Stimulated activated CD8-positive, alpha-beta memory T cell treated with anti-CD3 and anti-CD28 coated beads, Interleukin-7, amount 100 ng/mL, for 1 hour (primary cell): ENCODE data around the gene APEX2.
"Not testable (repeated sequence)": the region's sequence is repeated elsewhere in the genome, so short reads cannot be mapped to it uniquely, and the experiment has no call there.

Experiments used
- DNase-seq, 2 donors: peaks; one replicate each; pipeline ENCODE4 v3.0.0-alpha.2; 2020; ENCODE audit warnings: low read depth in 2 of 2

APEX2 gene

GRCh38 chrX:55008571-55009358 lies 8.6 kb downstream of the APEX2 start:
- no peak for DNase-seq

DNA sequence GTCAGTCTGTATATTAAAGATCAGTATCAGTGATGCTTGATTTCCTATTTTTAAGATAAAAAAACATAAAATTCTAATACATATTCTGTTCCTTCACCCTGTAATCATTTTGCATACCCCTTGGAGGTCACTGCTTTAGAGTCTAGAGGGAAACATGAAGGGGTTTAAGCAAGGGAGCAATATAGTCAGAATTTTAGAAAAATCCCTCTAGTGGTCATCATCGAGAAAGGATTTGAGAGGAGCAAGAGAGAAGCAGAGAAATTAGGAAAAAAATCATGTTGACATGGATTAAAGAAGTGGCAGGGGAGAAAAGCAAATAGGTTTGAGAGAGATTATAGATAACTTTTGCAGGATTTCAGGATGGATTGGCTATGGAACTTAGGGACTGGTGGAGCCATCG lies 11.1 kb downstream of the APEX2 start:
- no peak for DNase-seq

DNA sequence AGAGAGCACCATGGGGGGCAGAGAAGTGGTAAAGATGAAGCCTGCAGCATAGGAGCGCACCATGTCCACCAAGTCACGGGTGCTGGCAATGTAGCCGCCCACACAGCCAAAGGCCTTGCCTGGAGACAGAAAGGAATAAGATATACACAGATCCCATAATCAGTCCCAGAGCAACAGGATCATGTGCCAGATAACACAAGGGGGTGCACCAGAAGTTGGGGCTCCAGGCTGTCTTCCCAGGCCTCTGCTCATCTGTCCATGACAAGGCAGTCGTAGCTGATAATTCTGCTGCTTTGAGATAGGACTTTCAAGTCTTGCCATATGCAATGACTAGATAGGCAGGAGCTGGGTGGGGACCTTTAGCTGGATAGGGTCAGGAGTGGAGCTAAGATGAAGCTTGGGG lies 14.7 kb downstream of the APEX2 start:
- DNase-seq: no peak

- DNase-seq: no peak
Measured at GRCh38 chrX:55026143-55026542, 26.0 kb downstream of the APEX2 start.

- no peak for DNase-seq
Measured at GRCh38 chrX:55026840-55027239, 26.7 kb downstream of the APEX2 start.

DNA sequence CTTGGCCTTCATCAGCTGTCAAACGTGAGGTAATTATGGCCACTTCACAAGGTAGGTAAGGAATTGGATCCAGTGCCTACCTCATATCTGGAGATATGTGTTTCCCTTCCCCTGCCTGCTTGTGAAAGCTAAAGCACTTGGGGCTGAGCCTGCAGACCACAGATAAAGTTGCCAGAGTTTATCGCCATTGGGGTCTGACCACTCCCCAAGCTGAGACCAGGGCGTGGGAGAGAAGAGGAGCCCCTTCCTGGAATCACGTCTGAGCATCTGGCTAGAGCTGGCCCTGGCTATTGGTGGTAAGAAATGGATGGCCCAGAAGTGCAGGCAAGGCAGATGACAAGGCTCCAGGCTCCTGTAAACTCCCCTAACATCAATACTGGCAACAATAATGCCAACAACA lies 27.9 kb downstream of the APEX2 start:
- DNase-seq: no peak

DNA sequence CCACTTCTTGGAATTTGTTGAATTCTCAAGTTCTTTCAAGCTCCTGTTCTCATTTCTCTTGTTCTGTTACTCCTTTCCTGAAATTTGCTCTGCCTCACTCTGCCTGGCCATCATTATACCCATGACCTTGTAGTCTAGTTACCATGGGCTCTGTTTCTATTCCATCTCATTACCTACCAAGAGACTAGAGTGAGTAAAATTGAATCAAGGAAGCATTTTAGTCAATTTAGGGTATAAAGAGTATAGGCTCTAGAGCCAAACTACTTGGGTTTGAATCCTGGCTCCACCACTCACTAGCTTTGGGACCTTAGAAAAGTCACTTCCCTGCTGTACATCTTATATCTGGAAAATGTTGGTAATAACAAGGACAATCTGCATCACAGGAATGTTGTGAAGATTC lies 28.4 kb downstream of the APEX2 start:
- DNase-seq: no peak

DNA sequence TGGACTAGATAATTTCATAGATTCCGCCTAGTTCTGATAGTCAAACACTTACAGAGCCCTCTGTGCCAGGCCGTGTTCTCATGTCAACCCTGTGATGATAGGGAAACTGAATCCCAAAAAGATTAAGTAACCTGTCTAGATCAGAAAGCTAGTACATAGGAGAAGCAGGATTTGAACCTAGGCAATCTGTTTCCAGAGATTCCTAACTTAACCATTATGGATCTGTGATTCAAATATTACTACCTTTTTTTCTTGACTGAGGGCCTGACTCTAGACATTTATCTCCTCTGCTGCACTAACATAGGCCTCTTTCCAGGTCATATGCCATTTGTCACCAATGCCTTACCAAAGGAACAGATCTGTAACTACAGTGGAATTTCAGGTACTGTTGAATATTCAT lies 29.1 kb downstream of the APEX2 start:
- no peak for DNase-seq

DNA sequence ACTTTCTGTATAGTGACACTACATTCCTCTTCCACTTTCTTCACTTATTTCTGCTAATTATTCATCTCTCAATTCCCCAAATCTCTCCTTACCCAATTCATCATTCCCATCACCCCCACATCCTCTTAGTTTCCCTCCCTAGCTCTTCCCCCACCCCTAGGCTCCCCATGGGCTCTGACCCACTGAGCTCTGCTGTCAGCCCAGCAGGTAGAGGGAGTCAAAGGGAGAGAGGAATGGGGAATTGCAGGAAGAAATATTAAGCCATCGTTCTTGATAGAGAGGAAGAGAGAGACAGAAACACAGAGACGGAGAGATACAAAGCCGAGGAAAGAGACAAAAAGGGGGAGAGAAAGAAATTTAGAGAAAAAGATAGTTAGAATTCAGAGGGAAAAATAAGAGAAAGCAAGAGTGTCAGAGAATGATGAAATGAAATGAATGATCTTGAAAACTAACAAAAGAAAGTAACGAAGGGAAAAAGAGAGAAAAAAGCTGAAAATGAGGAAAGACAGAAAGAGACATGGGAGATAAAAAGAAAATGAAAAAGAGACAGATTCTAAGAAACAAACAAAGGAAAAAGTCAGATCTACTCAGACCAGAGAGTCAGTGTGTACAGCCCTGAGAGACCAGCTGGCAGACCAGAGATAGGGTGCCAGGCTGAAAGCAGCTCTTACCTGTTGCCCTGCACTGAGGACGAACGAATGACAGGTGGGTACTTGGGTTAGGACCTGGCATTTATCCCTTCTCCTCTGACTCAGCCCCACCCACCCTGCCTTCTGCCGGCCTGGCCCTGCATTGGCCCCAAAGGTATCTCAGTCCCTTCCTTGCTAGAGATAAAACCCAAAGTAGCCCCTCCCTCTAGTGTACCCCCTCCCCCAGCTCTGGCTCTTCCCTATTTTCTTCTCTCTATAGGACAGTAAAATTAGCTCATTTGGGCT lies 30.4 kb downstream of the APEX2 start, which contains the start of gene ALAS2:
TSS of gene ALAS2 (minus strand) at position 707 of the 935 bp plus-strand sequence. CDS start 4,977 bp downstream, outside the sequence.
- no peak for DNase-seq

DNA sequence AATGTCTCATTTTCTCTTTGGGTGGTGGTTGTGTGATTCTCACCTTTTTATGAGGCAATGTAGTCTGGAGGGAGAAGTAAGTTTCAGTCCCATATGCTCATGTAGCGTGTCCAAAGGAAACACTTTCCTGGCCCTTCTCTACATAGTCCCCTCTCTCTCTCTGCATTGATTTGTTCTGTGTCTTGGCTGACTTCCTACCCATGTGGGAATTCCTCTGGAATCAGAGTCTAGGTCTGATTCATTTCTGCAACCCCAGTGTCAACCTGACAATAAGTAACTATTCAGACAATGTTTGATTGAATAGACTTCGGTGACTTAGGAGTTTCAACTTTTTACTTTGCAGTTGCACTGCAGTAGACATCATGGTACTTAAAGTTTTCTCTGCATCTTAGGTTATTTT lies 33.3 kb downstream of the APEX2 start:
- no peak for DNase-seq

DNA sequence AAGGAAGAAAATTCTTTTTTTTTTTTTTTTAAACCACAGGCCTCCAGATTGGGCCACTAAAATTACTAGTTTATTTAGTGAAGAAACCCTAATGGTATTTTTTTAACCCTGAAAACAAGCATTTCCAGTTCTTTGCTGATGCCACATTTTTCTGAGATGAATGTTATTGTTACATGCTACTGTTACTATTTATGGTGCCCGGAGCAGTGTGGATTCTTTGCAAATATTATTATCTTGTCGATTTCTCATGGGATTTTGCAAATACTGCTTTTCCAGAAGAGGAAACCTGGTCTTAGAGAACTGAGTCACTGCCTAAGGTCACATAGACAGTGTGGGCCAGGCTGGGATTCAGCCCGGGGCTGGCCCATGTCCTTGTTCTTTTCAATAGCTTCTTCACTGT lies 39.3 kb downstream of the APEX2 start:
- DNase-seq: no peak

- DNase-seq: no peak
Measured at GRCh38 chrX:55041514-55041913, 41.4 kb downstream of the APEX2 start.

GRCh38 chrX:55050599-55050998 lies 50.4 kb downstream of the APEX2 start:
- not testable (repeated sequence) for DNase-seq

- no peak for DNase-seq
Measured at GRCh38 chrX:55056820-55057674, 56.9 kb downstream of the APEX2 start.

GRCh38 chrX:55057675-55058249 lies 57.6 kb downstream of the APEX2 start:
- peak in 1 of 2 donors; percentile 5 for DNase-seq
